Left colon (tissue), 2 donors: Measurements from ENCODE around the gene RPL38. TPM values are rescaled to one million over a fixed set of nuclear protein-coding genes. Genes with fewer than 3 reads are reported as not detected.

Experiments
- ATAC-seq: fragments of 200-7000 bp; cut with Tn5 transposase; one replicate; pipeline ENCODE4 v1.9.1; 2020; ENCODE audit warnings: mild to moderate bottlenecking, moderate library complexity
- DNase-seq, 2 donors: peaks; one replicate each; pipeline ENCODE4 v3.0.0-alpha.2; 2020
- intact Hi-C, 2 donors: fragments of 100-400 bp; cut with DNase I in 1 of 2; cut with micrococcal nuclease in 1 of 2; formaldehyde crosslinking; loops; one replicate each; pipeline versions ENCODE4 v1.11.2 to v1.14.0; 2022; cut with DNase I, micrococcal nuclease
- total RNA-seq, 2 donors: library from RNA; stranded (reverse); fragmentation: NEBNext Ultra II Directional; extraction: Animal tissue kit (Norgen Biotek cat#: 25700); gene quantifications; one replicate each; pipeline ENCODE4 v1.2.1, GENCODE V29; 2021
- donor health status: DM: no; HTN: no; CAD: no.
- donor health status: DM: yes; HTN: yes; CAD: no.

Gene RPL38
- total RNA-seq, 2 donors from 2014 or later, result 629 to 677 TPM

GRCh38 chr17:74240618-74241205 is 37.2 kb downstream of the RPL38 start:
- DNase-seq (no peak), ATAC-seq (no peak)
- intact Hi-C loops, result no loop called here

GRCh38 chr17:74241431-74241830 is 38.0 kb downstream of the RPL38 start:
- ATAC-seq, result no peak
- no peak for DNase-seq
- intact Hi-C loops, result no loop called here

- no peak for DNase-seq
- ATAC-seq, result no peak
- intact Hi-C loops, result no loop called here
These were observed 38.4 kb downstream of the RPL38 start for GRCh38 chr17:74241847-74242246.

GRCh38 chr17:74243013-74243755 is 39.7 kb downstream of the RPL38 start:
- ATAC-seq, result no peak
- intact Hi-C loops, result no loop called here

GRCh38 chr17:74244128-74244527 is 40.6 kb downstream of the RPL38 start:
- intact Hi-C loops, result no loop called here
- DNase-seq (no peak), ATAC-seq (no peak)

More at GRCh38 chr17:74243013-74243755, 39.7 kb downstream of the RPL38 start:
- DNase-seq, result no peak

- intact Hi-C loops, result no loop called here
- DNase-seq, result no peak
These were observed 41.1 kb downstream of the RPL38 start for GRCh38 chr17:74244548-74244947.

GRCh38 chr17:74245145-74245831 is 41.8 kb downstream of the RPL38 start:
- ATAC-seq, result no peak
- intact Hi-C loops, result no loop called here
- no peak for DNase-seq

More at GRCh38 chr17:74244548-74244947, 41.1 kb downstream of the RPL38 start:
- no peak for ATAC-seq

GRCh38 chr17:74245871-74246270 is 42.4 kb downstream of the RPL38 start:
- intact Hi-C loops, result no loop called here
- DNase-seq (no peak), ATAC-seq (no peak)

GRCh38 chr17:74249590-74250270 is 46.3 kb downstream of the RPL38 start:
- intact Hi-C loops, result no loop called here
- no peak for ATAC-seq
- DNase-seq, result no peak

- no peak for ATAC-seq
- intact Hi-C loops, result no loop called here
- no peak for DNase-seq
These were observed 47.0 kb downstream of the RPL38 start for GRCh38 chr17:74250324-74250995.

- DNase-seq (no peak), ATAC-seq (no peak)
- intact Hi-C loops, result no loop called here
These were observed 47.6 kb downstream of the RPL38 start for GRCh38 chr17:74251051-74251450.

GRCh38 chr17:74251569-74251968 is 48.1 kb downstream of the RPL38 start:
- DNase-seq (no peak), ATAC-seq (no peak)
- intact Hi-C loops, result no loop called here

- intact Hi-C loops, result no loop called here
These were observed 48.7 kb downstream of the RPL38 start for GRCh38 chr17:74252211-74252610.

GRCh38 chr17:74253036-74253435 is 49.6 kb downstream of the RPL38 start:
- intact Hi-C loops, result no loop called here
- ATAC-seq (no peak), DNase-seq (no peak)

More at GRCh38 chr17:74252211-74252610, 48.7 kb downstream of the RPL38 start:
- DNase-seq, result no peak
- no peak for ATAC-seq

- DNase-seq (no peak), ATAC-seq (no peak)
- intact Hi-C loops, result no loop called here
These were observed 53.8 kb downstream of the RPL38 start for GRCh38 chr17:74257311-74257710.

- intact Hi-C loops, result no loop called here
- DNase-seq (no peak), ATAC-seq (no peak)
These were observed 56.4 kb downstream of the RPL38 start for GRCh38 chr17:74259667-74260524.
